Hypothalamus (tissue), 51 donors: Measurements from ENCODE around the gene DMXL1.

Experiments used
- DNase-seq, 51 donors: peaks; one replicate each; lab custom pipeline; 2025; lab: John Stamatoyannopoulos, UW

DMXL1 gene

DNA sequence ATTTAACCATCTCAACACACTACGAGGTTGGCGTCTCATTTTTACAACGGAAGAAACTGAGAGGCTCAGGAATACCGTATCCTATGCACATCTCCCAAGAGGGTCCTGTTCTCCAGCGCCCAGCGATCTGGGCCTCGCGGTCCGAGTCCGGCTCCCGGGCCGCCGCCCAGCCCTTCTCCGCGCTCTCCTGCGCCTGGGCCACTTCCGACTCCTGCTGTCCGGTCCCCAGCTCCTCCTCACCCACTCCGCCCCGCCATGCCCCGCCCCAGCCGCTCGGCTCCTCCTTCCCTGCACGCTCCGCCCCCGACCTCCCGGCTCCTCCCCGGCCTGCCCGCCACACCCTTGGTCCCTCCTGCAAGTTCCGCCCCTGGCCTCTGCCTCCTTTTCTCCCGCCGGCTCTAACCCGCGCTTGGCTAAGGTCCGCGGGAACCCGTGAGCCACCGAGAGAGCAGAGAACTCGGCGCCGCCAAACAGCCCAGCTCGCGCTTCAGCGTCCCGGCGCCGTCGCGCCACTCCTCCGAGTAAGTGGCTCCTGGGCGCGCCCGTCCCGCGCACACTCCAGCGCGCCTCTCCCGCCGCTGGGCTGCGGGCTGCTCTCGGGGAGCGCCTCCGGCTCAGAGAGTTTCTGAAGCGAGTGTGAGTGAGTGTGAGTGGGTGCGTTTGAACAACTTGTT is 197.6 kb downstream of the DMXL1 start:
- peak; percentile 52 to 97 (median 89) for DNase-seq

DNA sequence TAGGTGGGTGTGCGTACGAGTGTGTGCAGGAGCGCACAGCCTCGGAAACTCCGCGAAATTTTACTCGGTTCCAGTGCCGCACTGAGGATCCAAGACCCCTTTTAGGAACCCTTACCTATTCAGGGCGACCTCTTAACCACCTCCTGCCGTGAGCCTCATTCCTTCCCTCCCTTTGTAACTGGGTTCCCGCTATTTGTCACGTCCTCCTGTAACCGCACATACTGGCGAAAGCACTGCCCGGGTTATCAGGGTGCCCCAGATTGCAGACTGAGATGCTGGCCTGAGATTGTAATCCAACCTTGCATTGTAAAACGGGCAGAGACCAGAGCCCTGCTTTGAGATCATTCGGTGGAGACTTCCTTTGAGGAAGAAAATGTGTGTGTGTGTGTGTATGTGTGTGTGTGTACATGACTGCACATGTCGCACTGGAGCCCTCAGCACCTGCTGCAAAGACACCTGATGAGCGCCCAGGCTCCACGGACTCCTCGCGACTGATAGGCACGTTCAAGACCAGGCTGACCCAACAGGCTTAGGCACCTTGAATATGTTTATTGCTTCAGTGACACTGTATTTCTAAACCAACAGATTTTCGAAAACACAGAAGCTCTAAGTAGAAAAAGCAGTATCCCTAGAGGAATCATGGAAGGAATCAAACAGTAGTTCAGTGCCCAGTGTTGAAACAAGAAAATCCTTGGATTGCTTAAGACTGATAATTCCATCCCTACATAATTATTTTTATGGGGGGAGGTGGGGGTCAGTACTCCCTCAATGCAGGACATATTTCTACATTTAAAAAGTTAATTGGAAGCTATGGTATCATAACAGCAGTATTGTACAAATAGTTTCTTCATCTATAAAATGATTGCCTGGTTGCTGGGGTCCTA is 198.4 kb downstream of the DMXL1 start:
- DNase-seq, result peak in 8 of 51 donors; percentile 3 to 35 (median 23)

DNA sequence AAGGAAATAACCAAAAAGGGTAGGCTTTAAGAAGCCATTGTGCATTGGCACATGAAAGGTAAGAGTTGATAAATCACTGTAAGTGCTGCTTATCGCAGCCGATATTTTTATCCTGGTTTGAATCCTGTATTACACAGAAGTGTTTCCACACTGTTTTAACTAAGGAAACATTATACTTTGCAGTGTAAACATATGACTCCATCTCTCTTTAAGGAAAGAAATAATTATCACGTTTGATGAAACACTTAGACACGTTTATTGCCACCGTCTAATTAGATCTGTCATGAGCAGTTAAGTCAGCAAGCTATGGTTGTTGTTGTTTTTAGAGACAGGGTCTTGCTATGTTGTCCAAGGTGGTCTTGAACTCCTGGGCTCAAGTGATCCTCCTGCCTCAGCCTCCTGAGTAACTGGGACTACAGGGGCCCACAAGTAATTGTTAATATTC is 199.3 kb downstream of the DMXL1 start:
- DNase-seq, result no peak

DNA sequence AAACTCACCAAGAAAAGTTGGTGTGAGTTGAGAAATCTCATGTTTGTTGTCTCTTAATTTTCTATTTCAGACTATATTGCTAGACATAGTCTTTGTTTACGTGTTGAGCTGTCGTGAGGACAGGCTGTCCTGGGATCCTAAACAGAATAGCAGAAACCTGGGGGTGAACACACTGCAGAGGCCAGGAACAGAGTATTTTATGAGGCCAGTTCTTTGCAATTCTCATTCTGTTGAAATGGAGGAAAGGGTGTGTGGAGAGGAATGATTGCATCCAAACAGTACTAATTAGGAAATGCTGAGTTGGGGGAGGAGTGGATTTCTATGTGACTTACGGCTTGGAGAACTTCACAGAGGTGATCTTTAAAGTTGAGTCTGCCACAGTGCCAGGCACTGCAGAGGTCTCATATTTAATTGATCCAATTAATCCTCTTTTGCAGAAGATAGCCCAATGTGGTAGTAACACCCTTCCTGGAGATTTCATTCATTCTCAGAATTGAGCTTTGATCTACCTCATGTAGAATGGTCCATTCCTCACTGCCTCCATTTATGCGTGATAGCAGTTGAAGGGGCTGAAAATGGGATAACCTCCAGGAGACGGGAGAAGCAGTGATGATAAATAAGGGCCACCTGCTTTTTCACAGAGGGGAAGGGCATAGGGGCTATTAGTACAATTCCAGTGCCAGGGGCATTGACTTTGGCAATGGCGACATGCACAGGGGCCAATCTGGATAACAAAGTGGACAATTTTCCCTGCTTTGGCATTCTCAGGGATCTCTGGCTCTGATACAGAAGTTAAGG is 200.3 kb downstream of the DMXL1 start:
- no peak for DNase-seq

DNA sequence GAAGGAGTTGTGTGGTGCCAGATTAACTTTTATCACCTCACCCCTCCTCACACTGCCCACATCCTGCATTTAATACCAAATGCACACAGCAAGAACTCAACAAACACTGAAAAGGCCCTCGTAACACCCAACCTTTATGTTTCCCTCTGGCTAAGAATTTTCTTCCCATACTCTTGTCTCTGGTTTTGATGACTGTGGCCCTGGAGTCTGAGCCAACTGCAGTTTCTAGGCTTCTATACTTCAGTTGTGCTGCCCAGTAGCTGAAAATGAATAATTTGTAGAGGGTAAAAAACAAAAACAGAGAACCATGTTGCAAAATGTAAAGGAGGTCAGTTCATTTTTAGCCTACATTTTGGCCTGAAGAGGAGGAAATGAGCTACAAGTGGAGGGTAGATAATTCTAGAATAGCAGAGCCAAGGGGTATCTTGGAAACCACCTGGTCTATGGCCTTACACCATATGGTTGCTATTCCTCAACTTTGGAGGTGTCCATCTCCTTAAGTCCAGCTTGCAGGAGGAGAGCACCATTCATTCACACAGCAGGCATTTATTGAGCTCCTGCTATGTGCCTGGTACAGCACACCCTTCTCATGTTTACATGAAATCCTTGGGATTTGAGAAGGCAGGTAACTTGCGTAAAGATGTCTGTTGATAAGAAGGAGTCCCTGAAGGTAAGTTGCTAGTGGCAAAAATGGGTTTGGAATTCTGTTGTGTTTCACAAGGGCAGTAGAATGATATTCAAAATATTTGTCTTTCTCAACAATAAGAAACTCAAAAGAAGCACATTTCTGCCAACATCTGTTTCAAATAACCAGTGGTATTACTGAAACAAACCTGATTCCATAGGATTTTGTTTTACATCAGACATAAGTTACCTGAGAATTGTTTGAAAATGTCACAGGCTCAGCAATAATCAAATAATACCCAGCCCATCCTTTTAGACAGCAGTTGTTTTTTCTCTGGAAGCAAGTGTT is 201.2 kb downstream of the DMXL1 start:
- no peak for DNase-seq

DNA sequence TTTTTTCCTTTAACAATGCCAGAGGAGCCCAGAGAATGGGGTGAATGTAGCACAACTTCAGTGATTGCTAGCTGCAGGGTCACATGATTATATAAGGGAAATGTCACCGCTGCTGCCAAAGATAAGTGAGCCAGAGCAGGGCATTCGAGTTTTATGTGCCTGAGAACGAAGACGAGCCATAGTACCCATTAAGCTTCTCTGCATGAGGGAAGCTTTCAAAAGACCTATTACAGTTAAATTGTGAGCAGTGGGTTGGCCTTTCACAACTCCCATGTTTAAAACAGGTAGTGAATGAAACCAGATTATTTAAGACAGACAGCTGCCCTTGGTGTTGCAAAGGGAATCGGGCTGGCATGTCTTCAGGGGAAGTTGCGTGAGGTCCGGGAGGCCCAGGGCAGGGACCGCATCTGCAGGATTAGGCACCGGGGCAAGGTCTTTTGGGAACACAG is 202.5 kb downstream of the DMXL1 start:
- peak in 1 of 51 donors; percentile 4 for DNase-seq

DNA sequence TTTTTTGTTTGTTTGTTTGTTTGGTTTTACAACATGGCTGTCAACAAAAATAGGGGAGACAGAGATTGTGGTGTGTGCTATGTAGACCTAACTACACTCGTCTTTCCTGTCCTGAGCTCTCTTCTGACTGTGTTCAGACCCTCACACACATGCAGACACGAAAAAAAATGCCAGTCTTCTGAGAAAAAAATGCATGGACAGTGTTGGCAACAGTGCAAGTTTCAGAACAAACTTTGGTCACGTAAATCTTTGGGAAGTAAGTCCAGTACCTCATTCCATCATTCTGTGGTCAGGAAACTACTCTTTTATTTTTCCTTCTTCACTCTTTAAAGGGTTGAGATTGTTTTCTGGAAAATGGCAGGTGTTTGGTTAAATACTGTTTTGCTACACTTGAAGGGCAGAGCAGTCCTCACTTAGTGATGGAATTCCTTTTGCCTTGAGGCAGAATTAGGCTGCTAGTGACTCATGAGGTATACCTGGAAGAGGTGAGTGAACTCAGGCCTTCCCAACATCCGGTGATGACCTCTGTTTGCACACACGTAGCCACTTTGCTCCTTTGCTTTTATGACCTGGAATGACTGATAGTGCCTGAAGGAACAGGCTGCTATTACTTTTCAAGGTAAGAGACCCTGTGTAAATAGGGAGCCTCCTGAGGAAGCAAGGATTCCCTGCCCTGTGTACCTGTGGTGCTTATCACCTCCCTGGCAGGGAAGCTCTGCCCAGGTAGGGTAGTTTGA is 203.3 kb downstream of the DMXL1 start:
- DNase-seq, result no peak

DNA sequence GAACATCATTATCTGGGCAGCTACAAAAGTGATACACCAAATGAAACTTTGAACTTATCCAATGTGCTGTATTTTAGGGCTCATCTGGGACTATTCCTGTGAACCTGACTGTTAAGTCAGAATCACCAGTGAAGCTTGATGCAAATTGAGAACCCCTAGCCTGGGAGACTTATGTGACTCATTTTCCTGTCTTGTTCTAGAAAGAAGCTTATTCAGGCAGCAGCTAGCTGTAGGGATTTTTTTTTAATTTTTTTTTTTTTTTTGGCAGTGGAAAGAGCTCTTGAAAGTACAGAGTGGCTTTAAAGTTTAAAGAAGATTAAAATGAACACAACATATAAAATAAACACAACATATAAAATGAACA is 203.9 kb downstream of the DMXL1 start:
- no peak for DNase-seq

DNA sequence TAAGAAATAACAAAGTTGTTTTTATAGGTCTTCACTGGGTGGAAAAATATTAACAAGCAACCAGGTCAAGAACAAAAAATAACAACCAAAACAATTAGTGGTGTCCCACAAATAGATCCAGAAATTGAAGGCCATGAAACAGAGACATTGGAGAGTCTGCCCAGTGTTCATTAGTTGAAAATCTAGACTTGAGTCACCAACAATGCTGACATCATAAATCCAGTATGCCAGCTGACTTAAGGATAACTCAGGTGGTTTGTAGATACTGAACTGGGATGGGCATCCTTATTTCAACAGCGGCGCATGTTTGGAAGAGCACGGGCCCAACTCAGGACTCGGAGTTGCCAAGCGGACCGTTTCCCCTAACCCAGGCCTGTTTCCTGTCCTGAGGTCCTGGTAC is 204.3 kb downstream of the DMXL1 start:
- no peak for DNase-seq

DNA sequence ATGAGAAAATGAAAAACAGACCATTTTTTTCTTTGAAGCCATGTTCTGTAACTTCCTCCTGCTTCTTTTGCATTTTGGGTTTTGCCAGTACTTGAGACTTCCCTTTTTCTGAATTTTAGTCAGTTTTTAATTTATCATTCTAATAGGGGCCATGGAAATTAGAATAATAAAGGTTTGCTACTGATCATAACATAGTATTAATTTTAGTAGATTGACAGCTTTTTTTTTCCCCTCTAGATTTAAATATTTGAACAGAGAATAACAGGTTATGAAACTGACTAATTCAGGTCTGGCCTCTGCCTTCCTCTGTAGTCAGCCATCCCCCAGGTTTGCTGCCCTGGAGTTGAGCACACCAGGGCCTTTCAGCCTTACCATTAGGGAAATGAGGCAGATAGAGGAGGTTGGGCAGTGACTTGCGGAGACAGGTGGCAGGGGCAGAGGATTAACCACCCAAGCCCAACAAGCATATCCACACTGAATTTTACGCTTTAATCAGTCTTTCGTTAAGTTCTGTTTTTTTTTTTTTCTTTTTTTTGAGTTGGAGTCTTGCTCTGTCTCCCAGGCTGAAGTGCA is 204.8 kb downstream of the DMXL1 start:
- no peak for DNase-seq

DNA sequence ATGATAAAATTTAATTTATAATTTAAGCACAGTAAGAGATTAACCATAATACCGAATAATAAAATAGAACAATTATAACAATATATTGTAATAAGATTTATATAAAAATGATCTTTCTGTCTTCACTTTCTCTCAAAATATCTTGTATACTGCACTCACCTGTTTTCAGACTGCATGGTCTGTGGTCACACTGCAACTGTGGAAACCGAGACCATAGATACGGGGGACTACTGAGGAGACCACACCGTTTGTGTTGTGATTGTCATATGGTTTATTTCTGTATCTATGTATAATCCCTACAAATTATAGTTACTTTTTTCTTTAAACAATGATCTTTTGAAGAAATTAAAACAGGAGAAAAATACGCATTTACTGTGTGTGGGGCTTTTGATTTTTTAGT is 206.1 kb downstream of the DMXL1 start:
- DNase-seq, result no peak

DNA sequence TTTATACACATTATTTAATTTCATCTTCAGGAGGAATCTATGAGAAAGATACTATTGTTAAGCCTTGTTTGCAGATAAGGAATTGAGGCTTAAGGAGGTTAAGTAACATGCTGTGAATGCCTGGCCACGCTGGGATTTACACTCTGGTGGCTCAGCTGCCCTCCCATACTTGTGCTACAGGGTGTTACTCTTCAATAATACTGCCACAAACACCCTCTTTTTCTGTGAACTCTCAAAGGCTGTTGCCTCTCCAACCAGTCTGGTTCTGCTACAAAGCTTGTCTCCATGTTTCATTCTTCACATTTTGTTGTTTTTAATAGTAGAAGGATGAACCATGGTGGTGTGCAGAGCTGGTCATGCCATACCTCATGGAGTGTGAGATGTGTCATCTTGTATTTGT is 208.2 kb downstream of the DMXL1 start:
- DNase-seq, result no peak

DNA sequence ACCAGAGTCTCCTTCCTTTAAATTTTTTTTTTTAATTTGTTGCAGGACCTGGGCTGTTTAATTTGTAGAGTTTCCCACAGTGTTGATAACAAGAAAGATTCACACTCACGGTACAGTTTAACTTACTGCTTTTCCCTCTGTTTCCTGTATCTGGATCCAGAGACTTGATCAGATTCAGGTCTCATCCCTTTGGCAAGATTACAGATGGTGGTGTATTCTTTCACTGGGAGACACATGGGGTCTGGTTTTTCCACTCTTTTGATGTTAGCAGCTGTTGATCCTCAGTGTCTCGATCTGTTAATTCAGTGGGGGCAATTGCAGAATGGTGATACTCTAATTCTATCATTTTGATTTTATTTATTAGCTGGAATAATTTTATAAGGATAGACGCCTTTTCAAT is 209.5 kb downstream of the DMXL1 start:
- DNase-seq, result no peak

DNA sequence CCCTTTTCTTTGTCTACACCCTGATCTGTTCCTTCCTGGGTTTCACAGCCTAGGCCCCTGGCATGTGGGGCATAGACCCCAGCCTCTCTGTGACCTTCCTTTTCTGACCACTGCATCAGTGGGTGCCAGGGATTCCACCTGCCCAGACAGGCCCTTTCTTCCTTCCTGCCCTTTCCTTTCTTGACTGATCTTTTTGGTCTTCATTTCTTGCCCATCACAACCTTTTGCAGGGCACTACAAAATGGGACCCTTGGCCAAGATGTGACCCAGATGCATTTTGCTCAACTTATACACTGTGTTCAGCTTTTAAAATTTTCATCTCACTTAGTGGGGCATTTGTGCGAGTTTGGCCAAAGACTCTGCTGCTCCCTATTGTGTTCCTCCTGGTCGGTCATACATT is 211.7 kb downstream of the DMXL1 start:
- no peak for DNase-seq

DNA sequence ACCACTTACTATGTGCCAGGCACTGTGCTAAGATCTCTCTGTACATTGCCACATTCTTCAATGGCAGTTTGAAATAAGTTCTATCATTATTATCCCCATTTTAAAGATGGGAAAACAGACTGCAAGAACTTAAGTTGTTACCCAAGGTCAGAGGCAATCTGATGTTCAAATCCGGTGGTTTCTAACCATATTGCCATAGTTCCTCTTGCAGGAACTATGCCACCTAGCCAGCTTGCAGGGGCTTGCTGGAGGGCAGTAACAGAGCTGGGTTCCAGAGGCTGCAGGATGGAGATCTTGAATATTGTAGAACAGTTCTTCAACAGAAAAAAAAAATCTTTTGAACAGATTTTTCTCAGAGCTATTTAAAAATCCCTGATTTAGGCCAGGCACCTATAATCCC is 213.1 kb downstream of the DMXL1 start:
- DNase-seq, result no peak

DNA sequence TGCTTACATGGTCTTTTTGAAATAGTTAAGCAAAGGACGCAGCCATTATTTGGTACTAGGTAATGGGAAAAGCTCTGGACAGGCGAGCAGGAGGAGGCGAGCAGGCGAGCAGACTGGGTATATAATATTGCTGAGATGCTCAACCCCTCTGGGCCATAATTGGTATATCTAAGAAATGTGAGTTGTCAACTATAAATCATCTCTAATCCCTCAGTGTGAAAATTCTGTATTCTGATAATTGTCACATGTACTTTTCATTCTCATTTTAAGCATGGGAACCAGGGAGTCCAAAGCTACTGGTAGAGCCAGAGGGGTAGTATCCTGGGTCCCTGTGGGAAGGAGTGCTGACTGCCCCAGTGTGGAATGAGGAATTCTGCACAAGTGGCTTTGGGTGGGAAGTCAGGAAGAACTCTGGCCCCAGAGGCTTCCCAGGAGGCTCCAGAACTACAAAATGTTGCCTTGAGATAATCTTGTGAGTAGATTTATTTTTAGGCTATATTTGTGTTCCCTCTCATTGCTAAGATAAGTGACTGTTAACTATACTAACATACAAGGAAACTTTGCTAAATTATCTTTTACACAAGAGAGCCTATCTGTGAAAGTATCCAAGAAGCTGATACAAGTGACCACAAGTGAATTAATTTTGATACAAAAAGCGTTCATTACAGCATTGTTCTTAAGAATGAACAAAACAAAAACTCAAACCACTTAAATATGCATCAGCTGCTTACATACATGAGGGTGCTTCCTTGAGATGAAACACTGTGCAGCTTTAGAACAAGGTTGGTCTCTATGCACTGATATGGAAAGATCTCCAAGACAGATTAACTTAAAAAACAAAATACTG is 214.4 kb downstream of the DMXL1 start:
- no peak for DNase-seq

DNA sequence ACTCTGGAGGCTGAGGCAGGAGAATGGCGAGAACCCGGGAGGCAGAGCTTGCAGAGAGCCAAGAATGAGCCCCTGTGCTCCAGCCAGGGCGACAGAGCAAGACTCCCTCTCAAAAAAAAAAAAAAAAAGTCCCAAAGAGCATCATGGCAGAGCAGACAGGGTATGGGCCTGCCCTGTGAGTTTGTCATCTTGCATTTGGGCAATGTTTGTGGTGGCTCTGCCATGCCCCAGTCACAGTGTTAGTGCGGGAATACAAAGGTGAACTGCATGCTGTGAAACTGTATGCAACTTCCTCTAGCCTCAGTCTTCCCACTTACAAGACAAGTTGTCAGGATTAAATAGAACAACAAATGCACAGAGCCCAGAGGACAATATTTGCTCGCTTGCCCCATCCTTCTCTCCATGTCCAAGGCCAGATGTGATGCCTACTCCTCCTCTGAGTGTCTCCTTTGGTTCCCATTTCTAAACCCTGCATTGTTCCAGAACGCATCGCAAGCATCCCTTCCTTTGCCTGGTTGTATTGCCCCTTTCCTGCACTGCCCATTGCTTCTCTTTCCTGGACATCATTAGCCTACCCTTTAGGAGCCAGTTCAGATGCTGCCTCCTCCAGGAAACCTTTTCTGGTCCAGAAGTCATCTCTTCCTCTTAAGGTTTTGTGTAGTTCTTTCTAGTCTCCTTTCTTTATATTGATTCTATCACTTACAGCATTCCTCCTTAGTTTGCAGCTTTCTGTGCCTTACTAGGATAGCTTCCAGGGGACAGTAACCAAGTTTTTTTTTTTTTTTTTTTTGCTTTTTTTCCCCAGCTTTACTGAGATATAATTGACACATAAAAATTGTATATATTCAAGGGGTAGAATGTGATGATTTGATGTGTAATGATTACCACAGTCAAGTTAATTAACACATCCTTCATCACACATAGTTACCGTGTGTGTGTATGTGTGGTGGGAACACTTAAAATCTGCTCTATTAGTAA is 215.9 kb downstream of the DMXL1 start:
- DNase-seq, result no peak
